HL-60 (cell line): ENCODE data around the gene IDH3A.

Experiments used
- POLR2AphosphoS5 ChIP-seq: IDR thresholded peaks from 2 replicates; pipeline ENCODE4 v1.6.1; 2012; ENCODE audit warnings: low read depth
- REST ChIP-seq: IDR thresholded peaks from 2 replicates; pipeline ENCODE4 v1.6.1; 2012; ENCODE audit warnings: low read depth; ENCODE audit not compliant: insufficient replicate concordance
- TF ChIP-seq, protein P1 (sequence below): IDR thresholded peaks from one replicate; pipeline ENCODE4 v1.5.1; 2011; ENCODE audit warnings: low read length, control low read depth, inconsistent platforms; ENCODE audit not compliant: insufficient read depth

- TF ChIP-seq, protein P1, sequence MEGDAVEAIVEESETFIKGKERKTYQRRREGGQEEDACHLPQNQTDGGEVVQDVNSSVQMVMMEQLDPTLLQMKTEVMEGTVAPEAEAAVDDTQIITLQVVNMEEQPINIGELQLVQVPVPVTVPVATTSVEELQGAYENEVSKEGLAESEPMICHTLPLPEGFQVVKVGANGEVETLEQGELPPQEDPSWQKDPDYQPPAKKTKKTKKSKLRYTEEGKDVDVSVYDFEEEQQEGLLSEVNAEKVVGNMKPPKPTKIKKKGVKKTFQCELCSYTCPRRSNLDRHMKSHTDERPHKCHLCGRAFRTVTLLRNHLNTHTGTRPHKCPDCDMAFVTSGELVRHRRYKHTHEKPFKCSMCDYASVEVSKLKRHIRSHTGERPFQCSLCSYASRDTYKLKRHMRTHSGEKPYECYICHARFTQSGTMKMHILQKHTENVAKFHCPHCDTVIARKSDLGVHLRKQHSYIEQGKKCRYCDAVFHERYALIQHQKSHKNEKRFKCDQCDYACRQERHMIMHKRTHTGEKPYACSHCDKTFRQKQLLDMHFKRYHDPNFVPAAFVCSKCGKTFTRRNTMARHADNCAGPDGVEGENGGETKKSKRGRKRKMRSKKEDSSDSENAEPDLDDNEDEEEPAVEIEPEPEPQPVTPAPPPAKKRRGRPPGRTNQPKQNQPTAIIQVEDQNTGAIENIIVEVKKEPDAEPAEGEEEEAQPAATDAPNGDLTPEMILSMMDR: no peak
- no peak for TF ChIP-seq POLR2AphosphoS5
- no peak for TF ChIP-seq REST
Observed at GRCh38 chr15:78208341-78208844, 59.2 kb downstream of the IDH3A start.
